GM19395 (cell line): ENCODE results near the gene LRIT2.

Experiments
- ATAC-seq: cut with Tn5 transposase; IDR thresholded peaks from one replicate; pipeline ENCODE4 v1.9.1; 2021; ENCODE audit warnings: mild to moderate bottlenecking, moderate library complexity; ENCODE audit not compliant: unreplicated experiment

The LRIT2 gene

DNA sequence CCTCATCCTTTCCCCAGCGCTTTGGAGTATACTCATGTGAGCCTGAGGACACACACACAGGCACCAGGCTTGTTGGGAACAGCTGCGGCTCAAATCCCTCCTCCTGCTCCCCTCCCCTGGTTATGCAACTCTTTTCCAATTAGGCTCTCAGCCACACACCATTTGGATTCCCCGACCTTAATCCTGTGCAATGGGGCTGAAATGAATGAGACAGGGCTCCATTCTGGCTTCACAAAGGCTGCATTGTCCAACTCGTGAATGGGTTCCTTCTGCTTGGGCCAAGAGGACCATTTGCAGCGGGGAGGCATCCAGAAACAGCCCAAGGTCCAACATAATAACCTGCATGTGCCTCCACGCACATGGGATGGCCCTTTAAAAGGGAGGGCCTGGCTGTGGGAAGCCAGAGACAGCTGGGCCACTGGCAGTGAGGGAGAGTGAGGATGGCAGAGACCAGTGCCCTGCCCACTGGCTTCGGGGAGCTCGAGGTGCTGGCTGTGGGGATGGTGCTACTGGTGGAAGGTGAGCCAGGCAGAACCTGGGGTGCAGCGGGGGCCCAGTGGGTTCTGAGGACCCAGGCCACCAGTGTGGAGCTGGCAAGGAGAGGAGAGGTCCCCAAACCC is 19.4 kb upstream of the LRIT2 start, which contains the start of gene RGR:
Gene RGR, plus strand, starts transcription at position 403 of the 620 bp plus-strand sequence. Its CDS starts 38 bp downstream, at position 441.
- ATAC-seq: no peak

DNA sequence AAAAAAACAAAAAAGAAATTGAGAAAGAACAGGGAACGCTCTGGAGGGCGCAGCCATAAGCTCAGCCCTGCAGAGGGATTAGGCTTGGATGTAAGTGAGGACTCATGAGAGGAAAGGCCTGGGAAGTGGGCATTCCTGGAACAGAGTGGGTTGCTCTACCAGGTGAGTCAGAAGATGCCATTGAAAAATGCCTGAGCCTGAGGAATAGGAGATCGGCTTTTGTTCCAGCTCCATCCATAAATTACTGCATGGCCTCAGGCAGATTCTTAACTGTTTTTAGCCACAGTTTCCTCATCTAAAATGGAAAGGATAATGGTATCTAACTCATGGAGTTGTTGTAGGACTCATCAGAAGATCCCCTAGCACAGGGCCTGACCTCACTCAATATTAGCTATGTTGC is 18.4 kb upstream of the LRIT2 start:
- no peak for ATAC-seq

DNA sequence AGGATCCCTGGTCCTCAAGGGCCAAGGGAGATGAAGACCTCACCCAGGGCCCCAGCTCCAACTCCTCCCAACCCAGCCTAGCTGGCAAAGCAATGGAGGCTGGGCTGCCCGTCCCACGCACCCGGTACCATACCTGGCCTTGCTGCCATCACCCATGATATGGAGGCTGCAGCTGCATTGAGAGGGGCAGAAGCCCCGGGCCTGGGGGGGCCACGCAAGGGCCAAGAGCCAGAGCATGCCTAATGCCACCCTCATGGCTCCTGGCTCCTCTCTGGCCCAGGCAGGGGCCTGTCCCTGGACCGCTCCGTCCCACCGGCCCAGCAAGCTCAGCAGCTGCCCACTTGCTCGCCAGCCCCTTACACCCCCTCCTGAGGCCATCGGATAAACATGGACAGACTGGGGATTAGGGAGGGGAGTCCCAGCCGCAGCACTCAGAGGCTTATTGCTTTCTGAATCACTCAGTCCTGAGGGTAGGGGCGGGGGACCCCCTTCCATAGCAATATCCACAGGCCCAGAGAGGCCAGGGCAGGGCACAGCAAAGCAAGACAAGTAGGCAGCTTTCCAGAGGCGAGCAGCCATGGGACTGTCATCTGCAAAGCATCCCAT is 15.9 kb upstream of the LRIT2 start, which contains the start of gene LRIT1:
Gene LRIT1, minus strand, starts transcription at position 362 of the 606 bp plus-strand sequence. Its CDS starts 107 bp downstream, at position 255.
- ATAC-seq: no peak

DNA sequence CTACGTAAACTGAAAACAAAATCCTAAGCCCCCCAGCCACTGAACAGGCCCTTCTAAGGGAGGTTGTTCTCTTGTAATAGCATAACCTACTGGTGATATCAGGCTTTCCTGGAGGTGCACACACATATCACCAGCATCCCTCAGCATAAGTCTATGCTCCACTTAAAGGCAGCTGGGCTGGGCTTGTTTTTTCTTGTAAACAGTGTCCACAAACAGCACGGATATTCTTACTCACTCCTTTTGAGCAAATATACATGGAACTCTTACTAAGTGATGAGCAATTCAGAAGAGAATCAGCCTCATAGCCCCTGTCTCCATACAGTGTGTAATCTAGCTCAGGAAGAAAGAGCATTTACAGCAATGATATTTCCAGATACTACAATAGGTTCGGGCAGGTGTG is 13.6 kb upstream of the LRIT2 start:
- no peak for ATAC-seq

DNA sequence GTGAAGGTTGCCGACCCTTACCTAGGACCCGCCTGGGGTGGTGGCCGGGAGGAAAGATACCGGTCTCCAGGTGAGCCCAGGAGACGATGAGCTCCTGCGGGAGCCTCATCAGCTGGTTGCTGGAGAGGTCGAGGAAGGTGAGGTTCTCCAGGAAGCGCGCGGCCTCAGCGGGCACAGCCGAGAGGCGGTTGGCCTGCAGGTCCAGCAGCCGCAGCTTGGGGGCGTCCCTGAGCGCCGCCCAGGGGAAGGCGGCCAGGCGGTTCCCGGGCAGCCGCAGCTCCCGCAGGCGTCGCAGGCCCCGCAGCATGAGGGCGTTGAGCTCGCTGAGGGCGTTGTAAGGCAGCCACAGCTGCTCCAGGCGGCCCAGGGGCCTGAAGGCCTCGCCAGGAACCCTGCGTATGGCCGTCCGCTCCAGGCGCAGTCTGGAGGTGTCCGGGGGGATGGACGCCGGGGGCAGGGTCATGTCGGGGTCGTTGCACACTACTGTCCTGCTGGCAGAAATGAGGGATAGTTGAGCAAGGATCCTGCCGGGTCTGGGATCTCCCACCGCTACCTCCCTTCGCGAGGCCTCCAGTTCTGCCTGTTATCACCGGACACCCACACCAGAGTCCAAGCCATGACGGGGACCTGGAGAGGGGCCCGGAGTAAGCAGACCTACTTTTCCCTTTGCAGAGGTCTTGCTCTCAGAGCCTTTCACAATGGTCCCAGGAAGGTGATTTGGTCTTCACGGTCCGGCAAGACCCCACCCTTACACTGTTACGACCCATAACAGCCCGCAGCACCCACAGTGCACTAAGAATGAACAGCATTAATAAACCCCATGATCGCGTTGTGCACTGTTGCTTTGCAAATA is 12.1 kb upstream of the LRIT2 start:
- no peak for ATAC-seq

DNA sequence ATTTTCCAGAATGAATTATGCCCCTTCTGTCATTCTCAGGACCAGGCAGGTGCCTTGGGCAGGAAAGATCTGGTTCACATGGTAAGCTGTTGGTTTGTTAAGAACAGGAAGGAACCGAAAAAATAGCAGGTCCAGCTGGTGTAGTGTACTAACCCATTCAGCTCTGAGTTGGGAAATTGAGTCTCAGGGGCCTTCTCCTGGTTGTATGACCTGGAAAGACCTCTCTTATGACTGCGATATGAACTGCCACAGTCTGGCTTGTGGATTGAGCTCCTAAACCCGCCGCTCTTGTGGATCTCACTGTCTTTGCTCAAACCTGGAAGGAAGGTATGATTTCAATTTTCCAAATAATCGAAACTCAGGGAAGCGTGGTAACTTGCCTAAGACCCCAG is 11.5 kb upstream of the LRIT2 start:
- ATAC-seq: no peak

DNA sequence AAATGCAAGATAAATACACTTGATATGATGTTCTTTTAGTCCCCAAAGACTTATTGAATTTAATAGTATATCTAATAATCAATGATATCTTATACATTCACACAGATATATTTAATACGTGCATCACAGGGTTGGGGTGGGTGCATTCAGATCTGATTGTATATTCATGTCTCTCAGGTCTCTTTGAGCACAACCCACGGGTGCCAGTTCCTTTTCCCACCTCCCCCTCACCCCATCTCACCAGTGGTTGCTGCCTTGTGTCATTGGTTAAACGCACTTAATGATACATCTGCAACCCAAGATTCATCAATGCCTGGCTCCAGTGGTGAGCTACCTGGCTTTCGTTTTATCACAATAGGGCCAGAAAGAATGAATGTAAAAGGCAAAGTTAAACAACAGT is 9.8 kb upstream of the LRIT2 start:
- ATAC-seq: no peak

DNA sequence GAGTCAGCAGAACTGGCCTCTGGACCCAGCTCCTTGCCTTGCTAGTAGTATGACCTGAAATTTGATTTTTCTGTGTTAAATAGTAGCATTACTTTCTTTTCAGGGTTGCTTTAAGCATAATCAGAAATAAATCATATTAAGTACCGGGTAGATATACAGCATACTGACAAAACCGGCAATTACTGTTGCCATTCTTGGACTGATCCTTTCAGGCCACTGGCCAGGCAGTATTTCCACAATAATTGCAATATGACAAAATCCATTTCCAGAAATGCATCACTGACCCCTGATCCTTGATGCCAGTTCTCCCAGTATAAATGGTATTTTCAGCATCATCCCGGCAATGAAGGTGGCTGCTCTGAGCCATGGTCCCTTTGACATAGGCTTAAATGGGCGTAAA is 9.1 kb upstream of the LRIT2 start:
- ATAC-seq: no peak

DNA sequence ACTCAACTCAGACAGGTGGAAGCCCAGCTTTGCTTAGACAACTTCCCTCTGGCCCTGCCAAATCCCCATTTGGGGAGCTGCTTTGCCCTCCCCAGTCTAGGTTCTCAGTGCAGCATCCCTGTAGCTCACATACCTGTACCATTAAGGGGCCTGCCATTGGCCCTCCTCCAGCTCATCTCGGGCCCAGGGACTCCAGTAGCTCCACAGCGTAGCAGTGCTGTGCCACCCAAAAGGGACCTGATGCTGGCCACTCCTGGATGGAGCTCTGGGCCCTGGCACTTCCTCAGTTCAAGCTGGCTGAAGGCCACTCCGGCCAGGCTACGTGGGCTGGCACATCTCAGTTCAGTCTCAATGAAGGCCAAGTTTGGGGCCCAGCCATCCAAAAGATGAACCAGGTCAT is 8.6 kb upstream of the LRIT2 start:
- ATAC-seq: no peak

DNA sequence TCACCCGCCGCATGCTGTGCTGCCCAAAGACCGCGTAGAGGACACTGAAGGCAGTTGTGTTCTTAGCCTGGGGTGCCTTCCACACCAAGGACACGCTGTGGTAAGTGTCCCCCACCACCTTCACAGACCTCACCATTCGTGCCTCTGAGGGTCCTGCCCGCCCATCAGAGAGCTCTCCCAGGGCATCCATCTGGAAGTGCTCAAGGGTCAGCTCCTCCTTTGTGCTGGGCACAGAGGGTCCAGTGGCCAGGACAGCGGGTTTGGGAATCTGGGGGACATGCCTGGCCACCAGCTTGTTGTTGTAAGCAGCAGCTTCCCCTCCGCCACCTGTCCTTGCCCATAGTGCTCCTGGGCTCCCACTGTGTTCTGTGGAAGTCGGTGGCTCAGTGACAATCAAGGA is 7.0 kb upstream of the LRIT2 start:
- ATAC-seq: no peak

DNA sequence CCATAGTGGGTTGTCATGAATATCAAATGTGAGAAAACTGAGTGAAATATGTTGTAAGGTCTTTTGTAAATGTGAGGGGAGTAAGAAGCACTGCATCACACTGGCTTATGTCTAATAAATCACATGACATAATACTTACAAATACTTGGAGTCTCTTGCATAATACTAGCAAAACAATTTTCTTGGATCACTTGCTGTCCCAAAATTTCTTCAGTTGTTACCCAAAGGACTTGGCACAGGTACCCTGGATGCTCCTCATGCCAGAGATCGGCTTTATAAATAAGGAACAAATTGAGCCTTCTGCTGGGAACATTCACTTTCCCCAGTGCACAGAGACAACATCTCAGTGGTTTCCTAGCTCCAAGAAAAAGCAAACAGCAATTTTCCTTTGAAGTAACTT is 5.0 kb upstream of the LRIT2 start:
- no peak for ATAC-seq

DNA sequence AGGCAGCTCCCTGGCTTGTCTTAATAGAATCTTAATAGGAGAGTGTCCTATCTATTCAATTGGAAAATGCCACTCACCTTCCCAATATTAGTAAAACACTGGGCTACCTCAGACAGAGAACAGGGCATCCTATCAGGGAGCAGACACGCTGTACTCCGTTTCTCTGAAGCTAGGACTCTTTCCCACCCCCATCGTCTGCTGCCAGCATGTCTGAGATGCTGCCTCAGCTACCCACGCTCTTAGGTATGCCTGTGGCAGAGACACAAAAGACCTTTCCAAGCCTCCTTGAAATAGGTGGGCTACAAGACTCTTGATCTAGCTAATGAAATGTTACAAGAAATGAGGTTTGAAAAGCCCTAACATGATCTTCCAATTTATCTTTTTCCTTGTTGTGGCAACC is 2.5 kb upstream of the LRIT2 start:
- ATAC-seq: no peak

DNA sequence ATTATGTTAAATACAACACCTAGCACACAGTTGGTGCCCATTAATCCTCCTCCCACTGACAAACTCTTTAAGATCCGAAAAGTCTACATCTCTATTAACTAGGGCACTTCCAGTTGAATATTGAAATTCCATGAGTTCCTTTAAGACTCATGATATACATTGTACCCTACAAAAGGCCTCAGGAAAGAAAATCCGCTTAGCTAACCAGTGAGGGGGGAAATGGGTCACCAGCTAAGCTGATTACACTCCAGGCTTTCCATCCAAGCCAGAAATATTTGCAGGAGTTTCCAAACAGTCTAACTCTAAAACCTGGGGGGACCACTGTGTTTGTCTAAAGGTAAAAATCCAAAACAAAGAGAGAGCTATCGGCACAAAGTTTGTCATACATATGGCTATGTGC is 1.3 kb upstream of the LRIT2 start:
- no peak for ATAC-seq

DNA sequence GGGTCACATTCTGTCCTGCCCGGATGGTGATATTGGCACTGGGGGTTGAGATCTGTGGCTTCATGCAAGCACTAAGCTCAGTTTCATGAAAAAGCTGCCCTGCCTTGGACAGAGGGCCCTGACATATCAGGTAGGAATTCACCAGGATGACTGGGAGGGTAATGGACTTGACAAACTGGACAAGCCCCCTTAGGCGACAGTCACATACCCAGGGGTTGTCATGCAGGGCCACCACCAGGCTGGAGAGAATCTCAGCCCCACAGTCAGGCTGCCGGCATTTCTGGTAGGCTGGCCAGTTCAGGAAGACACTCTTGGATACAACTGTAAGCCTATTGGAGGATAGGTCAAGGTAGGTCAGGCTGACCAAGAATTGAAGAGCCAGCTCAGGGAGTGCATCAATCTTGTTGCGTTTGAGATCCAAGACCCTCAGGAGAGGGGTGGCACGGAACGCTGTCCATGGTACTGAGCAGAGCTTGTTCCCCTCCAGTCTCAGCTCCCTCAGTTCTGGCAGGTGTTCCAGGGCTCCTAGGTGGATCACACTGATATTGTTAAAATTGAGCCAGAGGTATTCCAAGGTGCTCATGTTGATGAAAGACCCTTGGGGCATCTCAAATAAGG is 824 bp downstream of the LRIT2 start:
- no peak for ATAC-seq

DNA sequence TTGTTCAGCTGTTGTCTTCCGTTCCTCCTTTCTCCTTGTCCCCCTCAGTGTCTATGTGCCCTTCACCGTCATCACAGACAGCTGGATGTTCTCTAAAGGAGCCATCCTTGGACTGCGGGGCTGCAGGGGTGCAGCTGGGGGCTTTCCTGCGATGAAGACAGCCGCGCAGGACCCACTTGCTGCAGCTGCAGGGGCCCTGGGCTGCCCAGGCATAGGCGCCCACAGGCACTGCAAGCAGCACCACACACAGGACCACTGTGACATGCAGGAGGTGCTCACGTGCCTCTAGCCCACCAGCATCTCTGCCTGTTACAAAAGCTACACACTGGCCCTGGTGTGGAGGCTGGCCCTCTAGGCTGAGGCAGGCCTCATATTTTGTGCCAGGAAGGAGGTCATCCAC is 3.4 kb downstream of the LRIT2 start:
- no peak for ATAC-seq

DNA sequence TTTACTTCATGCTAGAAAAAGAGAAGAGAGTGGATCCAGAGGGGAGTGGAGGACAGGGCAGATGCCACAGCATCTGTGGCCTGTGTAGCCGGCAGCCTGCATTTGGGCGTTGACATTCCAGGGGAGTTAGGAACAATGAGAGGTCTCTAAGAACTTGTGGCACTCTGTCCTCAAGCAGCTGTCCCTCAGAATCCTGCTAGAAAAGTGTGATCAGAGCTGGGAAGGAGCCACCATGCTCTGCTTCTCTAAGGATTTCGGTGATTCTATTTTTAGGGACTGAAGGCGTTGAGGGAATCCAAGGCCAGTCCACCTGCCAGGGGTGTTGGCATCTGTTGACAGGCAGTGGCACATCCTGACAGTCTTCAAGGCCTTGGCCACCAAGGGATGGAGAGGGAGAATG is 7.6 kb downstream of the LRIT2 start:
- no peak for ATAC-seq

DNA sequence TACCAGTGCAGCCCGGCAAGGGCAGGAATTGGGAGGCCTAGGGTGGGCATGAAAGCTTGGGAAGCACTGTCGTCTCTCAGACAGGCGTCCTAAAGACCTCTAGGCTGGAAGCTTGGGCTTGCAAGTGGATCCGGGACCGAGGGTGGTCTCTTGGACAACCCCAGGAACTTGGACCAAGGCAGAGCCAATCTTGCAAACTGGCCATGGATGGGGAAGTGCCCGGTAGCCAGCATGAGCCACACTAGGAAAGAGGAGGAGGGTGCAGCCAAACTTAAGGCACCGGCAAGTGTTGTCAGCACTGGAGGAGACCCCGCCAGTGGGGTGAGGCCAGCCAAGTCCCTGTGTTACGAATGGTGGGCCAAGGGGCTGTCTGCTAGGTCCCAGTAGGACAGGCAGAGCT is 8.5 kb downstream of the LRIT2 start:
- no peak for ATAC-seq

DNA sequence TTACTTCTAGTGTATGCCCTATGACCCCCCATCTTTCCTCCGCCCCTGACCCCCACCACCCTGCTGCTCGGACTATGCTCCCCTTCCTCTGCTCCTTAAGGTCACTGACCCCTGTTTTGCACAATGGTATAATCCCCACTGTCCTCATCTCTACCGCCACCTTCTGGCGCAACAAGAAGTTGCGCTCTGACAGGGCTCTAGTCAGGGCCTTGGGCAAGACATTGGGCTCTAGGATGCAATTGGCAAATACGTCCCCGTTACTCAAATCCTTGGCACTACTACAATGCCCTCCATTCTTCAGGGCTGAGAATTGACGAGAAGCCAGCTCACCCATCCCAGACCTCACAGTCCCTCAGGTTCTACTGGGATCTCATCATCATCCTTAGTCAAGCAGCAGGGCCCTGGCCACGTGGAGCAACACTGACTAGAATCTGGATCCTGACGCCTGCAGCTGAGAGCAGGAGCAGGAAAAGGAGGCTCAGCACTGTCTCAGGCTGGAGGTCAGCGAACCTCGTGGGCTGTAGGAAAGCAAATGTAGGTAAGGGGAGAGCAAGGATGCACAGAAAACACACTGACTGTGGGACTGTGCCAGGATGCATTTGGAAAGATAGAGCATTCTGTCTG is 10.6 kb downstream of the LRIT2 start:
- ATAC-seq: peak; percentile 92

DNA sequence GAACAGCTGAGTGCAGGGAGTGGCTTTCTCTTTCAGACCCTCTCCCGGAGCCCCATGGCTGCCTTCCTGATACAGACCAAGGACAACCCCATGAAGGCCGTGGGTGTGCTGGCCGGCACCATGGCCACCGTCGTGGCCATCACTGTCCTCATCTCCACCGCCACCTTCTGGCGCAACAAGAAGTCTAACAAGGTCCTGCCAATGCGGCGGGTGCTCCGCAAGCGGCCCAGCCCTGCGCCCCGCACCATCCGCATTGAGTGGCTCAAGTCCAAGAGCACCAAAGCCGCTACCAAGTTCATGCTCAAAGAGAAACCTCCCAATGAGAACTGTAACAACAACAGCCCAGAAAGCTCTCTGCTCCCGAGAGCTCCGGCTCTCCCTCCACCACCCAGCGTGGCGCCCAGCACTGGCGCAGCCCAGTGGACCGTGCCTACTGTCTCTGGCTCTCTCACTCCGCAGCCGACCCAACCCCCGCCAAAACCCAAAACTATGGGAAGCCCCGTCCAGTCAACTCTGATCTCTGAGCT is 11.2 kb downstream of the LRIT2 start:
- ATAC-seq: peak; percentile 16

DNA sequence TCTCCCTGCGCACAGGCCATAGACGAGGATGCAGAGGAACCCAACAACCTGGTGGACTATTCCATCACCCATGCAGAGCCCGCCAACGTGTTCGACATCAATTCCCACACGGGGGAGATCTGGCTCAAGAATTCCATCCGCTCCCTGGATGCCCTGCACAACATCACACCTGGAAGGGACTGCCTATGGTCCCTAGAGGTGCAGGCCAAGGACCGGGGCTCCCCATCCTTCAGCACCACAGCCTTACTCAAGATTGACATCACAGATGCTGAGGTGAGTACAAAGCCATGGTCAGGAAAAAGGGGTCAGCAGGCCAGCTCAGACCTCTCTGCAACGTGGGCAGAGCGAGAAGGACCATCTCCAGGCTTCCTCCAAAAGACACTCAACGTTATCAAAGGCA is 12.3 kb downstream of the LRIT2 start:
- ATAC-seq: no peak

DNA sequence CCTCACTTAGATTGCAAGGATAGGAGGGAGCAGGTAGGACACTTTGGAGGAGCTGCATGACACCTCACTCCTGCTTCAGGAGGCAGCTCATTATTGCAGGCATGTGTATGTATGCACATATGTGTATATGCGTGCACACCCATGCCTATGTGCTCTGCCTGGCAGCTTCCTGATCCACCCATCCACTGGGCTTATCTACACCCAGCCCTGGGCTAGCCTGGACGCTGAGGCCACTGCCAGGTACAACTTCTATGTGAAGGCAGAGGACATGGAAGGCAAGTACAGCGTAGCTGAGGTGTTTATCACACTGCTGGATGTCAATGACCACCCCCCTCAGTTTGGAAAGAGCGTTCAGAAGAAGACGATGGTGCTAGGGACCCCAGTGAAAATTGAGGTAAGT is 13.3 kb downstream of the LRIT2 start:
- ATAC-seq: no peak
